GM21447 (cell line): ENCODE data around the gene NCKAP1.
"Not testable (repeated sequence)": the region's sequence is repeated elsewhere in the genome, so short reads cannot be mapped to it uniquely, and the experiment has no call there.

Experiments used
- ATAC-seq: cut with Tn5 transposase; IDR thresholded peaks from one replicate; pipeline ENCODE4 v1.9.1; 2021; ENCODE audit not compliant: unreplicated experiment

Gene NCKAP1

DNA sequence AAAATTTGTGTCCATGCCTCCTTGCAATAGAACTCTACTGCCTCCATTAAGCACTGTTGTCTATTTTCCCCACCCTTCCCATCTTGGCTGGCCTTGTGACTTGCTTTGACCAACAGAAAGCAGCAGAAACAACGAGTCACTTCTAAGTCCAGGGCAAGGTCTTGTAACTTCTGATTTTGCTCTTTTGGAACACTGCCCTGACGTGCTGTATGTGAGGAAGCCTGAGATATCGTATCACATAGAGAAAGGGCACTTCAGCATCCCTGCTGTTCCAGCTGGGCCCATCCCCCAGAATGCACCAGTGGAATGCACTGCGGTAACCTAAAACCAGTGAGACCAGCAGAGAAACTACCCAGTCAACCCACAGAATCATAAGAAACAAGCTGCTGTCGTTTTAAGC lies 28.1 kb downstream of the NCKAP1 start:
- ATAC-seq: no peak

DNA sequence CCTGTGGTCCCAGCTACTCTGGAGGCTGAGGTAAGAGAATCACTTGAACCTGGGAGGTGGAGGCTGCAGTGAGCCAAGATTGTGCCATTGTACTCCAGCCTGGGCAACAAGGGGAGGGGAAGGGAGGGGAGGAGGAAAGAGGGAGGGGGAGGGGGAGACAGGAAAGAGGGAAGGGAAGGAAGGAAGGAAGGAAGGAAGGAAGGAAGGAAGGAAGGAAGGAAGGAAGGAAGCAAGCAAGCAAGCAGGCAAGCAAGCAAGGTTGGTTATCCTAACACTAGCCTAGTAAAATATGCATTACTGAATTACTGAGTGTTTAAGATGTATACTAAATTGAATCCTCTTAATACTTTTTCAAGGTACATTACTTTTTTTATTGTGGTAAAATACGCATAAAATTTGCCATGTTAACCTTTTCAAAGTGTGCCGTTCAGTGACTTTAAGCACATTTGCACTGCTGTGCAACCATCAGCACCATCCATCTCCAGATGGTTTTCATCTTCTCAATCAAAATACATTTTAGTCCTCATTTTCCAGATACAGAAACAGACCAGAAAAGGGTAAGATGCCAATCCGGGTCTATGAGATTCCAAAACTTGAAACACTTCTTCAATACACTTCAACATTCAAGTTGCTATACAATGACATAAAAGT lies 28.9 kb downstream of the NCKAP1 start:
- no peak for ATAC-seq

DNA sequence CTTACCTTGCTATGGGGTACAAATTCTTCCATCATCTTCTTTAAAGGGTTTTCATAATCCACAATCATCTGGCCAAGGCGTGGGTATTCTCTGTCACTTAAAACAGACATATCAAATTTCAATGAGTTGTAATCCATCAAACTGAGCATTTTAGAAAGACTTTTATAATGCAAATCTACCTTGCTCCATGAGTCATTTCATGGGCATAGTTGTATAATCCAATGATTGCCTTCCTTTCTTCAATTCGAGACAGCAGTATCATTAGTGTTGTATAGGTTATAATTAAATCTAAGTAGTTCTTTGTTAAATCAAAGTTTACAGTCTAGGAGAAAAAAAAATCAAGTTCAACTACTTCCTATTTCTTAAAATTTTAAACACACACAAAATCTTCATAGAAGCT lies 36.3 kb downstream of the NCKAP1 start:
- no peak for ATAC-seq

DNA sequence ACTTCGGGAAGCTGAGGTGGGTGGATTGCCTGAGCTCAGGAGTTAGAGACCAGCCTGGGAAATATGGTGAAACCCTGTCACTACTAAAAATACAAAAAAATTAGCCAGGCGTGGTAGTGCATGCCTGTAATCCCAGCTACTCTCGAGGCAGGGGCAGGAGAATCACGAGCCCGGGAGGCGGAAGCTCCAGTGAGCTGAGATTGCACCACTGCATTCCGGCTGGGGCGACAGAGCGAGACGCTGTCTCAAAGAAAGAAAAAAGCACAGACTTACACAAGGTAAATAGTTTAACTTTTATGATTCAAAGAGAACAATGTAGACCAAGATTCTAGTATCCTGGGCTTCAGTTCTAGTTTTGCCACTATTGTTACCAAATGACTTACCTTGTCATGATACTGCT lies 37.4 kb downstream of the NCKAP1 start:
- no peak for ATAC-seq

DNA sequence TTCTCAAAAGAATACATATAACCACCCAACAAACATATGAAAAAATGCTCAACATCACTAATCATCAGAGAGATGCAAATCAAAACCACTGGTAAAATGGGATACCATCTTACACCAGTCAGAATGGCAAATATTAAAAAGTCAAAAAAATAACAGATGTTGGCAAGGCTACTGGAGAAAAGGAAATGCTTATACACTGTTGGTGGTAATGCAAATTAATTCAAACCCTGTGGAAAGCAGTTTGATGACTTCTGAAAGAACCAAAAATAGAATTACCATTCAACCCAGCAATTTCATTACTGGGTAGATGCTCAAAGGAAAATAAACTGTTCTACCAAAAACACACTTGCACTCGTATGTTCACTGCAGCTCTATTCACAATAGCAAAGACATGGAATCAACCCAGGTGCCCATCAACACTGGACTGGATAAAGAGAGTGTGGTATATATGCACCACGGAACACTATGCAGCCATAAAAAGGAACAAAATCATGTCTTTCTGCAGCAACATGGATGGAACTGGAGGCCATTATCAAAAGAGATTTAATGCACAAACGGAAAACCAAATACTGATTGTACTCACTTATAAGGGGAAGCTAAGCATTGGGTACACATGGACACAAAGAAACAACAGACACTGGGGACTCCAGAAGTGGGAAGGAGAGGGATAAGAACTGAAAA lies 38.8 kb downstream of the NCKAP1 start:
- no peak for ATAC-seq

DNA sequence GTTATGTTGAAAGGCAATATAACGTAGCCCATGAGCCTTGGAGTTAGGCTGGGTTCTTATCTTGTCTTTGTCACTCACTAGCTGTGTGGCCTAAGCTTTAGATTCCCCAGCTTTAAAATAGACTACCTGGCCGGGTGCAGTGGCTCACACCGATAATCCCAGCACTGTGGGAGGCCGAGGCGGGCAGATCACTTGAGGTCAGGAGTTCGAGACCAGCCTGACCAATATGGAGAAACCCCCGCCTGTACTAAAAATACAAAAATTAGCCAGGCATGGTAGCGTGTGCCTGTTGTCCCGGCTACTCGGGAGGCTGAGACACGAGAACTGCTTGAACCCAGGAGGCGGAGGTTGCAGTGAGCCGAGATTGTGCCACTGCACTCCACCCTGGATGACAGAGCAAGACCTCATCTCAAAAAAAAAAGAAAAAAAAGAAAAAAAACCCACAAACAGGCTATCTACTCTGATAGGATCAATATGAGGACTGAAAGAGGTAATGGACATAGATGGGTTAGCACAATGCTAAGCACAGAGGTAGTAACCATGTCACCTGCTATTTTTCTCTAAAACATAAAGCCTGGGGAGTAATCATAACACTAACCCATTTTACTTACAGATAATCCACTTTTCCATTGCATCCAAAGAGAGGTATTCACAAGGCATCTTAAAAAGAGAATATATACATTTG lies 43.9 kb downstream of the NCKAP1 start:
- ATAC-seq: no peak

DNA sequence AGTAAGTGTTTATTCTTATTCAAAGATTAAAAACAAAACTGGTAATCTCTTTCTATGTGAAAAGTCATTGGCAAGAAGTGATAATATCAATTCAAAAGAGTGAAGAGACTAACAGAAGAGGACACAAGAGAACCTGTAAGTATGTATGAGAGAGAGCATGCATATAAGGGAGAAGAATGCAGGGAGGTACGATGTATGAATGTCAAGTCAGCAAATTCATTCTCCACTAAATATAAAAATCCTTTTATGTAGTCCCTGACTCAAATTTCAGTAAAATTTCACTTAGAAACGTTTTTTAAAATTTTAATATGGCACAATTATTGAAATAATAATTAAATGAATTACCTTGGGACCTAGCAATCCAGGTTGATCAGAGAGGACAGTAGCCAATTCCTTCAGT lies 55.3 kb downstream of the NCKAP1 start:
- no peak for ATAC-seq

DNA sequence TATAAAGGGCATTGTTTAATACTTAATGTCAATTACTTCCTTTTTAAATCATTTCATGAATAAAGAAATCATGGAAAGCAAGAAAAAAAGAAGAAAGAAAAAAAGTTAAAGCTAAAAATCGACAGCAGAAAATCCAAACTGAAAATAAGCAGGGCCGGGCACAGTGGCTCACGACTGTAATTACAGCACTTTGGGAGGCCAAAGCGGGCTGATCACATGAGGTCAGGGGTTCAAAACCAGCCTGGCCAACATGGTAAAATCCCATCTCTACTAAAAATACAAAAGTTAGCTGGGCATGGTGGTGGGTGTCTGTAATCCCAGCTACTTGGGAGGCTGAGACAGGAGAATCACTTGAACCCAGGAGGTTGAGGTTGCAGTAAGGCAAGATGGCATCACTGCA lies 56.8 kb downstream of the NCKAP1 start:
- ATAC-seq: not testable (repeated sequence)

DNA sequence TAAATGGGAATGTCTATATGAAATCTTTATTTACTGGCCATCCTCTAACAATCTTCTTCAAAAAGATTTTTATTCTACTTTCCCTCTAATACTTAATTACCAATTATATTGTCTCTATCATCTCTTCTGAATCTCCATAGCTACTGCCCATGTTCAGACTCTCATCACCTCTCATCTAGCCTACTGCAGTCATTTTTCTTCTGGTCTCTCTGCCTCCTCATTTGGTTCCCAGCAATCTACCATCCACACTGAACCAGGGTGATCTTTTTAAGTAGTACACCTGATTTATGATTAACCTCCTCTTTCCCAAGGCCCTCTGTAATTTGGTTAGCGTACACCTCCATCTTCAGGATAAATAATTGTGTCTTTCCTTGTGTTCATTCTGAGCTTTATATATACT lies 57.6 kb downstream of the NCKAP1 start:
- ATAC-seq: no peak

DNA sequence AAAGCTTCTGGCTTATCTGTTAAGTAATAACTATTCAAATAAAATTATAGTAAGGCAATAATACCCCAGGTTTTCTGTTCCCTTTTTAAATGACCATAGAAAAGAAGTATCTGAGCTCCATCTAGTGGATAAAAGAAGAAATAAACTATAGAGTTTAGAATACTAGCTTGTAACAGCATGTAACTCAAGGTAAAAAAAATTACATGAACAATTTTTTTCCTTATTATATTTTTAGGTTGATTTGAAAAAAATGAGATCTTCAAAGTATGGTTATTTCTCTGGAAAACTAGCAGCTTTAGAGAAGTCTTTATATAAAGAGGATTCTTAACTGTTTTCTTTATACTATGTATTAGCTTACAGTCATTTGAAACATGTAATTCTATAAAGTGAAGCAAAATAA lies 58.1 kb downstream of the NCKAP1 start:
- peak; percentile 73 for ATAC-seq

DNA sequence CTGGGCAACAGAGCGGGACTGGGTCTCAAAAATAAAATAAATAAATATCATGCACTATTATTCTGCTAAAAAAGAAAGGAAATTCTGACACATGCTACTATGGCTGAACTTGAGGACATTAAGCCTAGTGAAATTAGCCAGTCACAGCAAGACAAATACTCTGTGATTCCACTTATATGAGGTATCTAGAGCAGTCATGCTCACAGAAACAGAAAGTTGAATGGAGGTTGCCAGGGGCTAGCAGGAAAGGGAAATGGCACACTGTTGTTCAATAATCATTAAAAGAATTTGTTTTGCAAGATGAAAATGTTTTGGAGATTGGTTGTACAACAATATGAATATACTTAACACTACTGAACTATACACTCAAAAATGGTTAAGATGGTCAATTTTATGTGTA lies 60.8 kb downstream of the NCKAP1 start:
- peak; percentile 59 for ATAC-seq

DNA sequence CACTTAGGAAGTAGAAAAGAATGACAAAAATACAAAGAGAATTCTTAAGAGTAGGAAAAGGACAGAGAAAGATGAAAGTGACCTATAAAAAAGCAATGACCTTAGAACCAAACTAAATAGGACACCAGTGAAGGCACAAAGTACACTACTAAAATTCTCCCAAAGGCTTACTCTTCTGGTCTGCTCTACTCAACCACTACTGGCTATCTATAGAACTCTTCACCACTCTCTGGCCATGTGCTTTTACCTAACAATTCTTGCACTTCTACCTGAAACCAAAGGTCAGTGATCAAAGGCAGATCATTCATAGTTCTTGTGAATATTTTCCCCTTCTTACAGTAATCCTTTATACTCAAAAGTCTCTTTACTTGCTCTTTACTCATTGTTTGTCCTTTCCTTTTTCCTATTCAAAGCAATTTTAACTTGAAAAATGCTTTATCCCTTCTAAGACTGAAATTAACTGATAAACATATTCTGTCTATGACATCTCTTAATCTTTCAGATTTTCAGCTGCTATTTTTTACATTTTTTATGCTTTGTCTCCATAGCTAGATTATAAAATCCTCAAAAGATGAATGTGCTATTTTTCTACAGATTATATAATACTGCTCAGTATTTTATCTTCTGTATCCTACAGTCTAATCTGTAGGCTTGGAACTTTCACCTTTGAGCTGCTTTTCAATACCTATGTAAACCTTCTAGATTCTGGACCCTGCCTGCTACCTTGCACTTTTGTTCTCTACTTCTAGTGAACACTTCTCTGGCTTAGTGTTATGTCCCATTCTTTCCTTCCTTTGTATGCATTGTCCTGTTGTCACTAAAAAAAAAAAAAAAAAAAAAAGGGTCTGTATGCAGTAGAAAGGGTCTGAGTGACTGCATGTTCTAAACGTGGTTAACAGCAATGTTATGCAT lies 64.6 kb downstream of the NCKAP1 start:
- no peak for ATAC-seq

DNA sequence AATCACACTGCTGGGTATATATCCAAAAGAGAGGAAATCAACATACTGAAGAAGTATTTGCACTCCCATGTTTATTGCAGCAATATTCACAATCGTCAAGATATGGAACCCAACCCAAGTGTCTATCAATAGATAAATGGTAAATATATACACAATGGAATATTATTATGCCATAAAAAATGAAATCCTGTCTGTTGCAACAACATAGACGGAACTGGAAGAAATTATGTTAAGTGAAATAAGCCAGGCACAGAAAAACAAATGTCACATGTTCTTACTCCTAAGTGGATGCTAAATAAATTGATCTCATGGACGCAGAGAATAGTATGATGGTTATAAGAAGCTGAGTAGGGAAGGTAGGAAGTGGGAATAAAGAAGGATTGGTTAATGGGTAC lies 65.7 kb downstream of the NCKAP1 start:
- ATAC-seq: no peak

DNA sequence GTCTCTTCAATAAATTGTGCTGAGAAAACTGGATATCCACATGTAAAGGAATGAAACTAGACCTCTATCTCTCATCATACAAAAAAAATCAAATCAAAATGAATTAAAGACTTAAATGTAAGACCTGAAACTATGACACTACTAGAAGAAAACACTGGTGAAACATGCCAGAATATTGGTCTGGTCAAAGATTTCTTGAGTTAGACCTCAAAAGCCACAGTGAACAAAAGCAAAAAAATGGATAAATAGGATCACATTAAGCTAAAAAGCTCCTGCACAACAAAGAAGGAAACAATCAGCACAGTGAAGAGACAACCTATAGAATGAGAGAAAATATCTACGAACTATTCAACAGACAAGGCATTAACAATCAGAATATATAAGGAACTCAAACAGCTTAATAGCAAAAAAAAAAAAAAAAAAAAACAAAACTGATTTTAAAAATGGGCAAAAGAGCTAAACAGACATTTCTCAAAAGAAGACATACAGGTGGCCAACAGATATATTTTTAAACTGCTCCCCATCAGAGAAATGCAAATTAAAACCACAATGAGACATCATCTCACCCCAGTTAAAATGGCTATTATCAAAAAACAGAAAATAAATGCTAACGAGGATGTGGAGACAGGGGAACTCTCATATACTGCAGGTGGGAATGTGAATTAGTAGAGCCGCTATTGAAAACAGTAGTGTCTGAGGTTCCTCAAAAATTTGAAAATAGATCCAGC lies 66.3 kb downstream of the NCKAP1 start:
- ATAC-seq: peak; percentile 42

DNA sequence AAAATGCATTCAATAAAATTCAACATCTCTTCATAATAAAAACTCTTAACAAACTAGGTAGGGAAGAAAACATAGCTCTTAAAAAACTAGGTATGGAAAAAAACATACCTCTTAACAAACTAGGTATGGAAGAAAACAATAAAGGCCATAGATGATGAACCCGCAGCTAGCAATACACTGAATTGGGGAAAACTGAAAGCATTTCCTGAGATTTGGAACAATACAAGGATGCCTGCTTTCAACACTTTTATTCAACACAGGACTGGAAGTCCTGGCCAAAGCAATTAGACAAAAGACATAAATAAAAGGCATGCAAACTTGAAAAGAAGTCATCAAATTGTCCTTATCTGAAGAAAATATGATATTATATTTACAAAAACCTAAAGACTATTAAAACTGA lies 67.8 kb downstream of the NCKAP1 start:
- ATAC-seq: no peak

DNA sequence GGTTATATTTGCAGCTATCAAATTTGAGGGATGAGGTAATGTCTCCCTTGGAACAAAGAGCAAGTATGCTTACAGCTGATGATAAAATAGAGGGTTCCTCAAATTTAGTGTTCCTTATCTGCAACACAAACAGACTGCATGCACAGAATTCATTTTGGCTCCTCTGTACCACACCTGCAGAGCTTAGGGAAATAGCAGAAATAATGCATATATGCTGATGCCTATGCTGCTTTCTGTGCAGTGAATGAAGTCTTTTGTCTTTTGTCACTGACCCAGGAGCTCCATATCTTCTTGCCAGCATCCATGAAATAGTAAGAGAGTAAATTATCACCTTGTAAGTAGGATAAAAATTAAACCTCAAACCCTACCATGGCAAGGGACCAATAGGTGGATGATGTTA lies 69.8 kb downstream of the NCKAP1 start:
- ATAC-seq: no peak

DNA sequence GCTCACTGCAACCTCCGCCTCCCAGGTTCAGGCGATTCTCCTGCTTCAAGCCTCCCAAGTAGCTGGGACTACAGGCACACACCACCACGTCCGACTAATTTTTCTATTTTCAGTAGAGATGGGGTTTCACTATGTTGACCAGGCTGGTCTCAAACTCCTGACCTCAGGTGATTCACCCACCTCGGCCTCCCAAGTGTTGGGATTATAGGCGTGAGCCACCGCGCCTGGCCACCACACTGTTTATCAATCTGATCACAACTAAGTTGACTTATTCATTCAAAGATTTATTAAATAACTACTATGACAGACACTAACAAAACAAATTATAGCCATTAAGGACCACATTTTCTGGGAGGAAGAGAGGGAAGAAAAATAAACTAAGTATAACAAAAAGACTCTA lies 71.9 kb downstream of the NCKAP1 start:
- ATAC-seq: not testable (repeated sequence)

DNA sequence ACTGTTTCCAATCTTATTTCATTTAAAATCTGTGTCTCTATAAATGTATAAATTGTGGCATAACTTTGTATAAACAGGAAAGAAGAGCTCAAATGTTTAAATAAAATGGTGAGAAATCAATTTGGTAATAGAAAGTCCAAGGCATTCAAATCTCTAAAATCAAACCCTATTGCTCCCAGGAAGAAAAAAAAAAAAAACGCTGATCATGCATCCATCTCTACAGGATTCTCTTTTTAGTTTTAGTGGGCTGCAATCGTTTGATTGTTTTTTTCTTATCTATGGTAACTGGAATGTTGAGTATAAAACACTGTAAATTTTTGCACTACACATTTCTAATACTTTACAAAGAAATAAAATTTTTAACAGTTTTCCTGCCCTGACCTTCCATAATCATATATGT lies 75.6 kb downstream of the NCKAP1 start:
- ATAC-seq: no peak

DNA sequence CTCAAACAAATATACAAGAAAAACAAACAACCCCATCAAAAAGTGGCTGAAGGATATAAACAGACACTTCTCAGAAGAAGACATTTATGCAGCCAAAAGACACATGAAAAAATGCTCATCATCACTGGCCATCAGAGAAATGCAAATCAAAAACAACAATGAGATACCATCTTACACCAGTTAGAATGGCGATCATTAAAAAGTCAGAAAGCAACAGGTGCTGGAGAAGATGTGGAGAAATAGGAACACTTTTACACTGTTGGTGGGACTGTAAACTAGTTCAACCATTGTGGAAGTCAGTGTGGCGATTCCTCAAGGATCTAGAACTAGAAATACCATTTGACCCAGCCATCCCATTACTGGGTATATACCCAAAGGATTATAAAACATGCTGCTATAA lies 77.4 kb downstream of the NCKAP1 start:
- not testable (repeated sequence) for ATAC-seq

DNA sequence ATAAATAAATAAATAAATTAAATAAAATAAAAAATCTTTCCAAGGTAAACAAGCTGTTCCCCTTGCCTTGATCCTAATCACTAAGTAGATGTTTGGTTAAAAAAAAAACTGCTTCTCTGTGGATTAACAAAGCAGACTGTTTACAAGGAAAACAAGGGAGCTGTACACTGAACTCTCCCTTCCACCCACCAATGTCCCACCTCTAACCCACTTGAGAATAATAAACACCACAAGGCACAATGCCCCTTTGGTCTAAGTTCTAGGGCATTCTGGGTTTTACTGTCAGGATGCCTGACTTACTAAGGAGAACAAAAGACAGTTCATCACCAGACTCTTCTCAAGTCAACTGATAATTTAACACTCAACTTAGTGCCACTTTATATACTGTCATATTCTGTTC lies 83.5 kb downstream of the NCKAP1 start:
- ATAC-seq: no peak
